Smooth muscle cell (in vitro differentiated cells): Measurements from ENCODE around the gene CHKA. TPM values are rescaled to one million over a fixed set of nuclear protein-coding genes. Genes with fewer than 3 reads are reported as not detected.

Experiments used
- DNase-seq: peaks from one replicate; lab custom pipeline; 2025; ENCODE audit not compliant: unreplicated experiment; lab: John Stamatoyannopoulos, UW
- H2AFZ ChIP-seq: fragments of 200-600 bp; sonication (generic); 2 replicates; pipeline ENCODE4 v1.6.0; 2016; ENCODE audit warnings: antibody characterized with exemption, low read depth, mild to moderate bottlenecking
- H3F3A ChIP-seq: fragments of 200-600 bp; sonication (generic); 2 replicates; pipeline ENCODE4 v1.6.0; 2017; ENCODE audit warnings: antibody characterized with exemption, low read depth
- H3K27ac ChIP-seq: fragments of 200-600 bp; sonication (generic); 2 replicates; pipeline ENCODE4 v1.5.1; 2016; ENCODE audit warnings: low read depth, mild to moderate bottlenecking
- H3K27me3 ChIP-seq: fragments of 200-600 bp; sonication (generic); 2 replicates; pipeline ENCODE4 v1.6.1; 2016; ENCODE audit warnings: low read depth, mild to moderate bottlenecking
- H3K36me3 ChIP-seq: fragments of 200-600 bp; sonication (generic); 2 replicates; pipeline ENCODE4 v1.5.1; 2016; ENCODE audit warnings: low read depth
- H3K4me1 ChIP-seq: fragments of 200-600 bp; sonication (generic); 2 replicates; pipeline ENCODE4 v1.5.1; 2016; ENCODE audit warnings: low read depth
- H3K4me2 ChIP-seq: fragments of 200-600 bp; sonication (generic); 2 replicates; pipeline ENCODE4 v1.6.0; 2016; ENCODE audit warnings: mild to moderate bottlenecking
- H3K4me3 ChIP-seq: fragments of 200-600 bp; sonication (generic); 2 replicates; pipeline ENCODE4 v1.5.1; 2016; ENCODE audit warnings: mild to moderate bottlenecking
- H3K79me2 ChIP-seq: fragments of 200-600 bp; sonication (generic); 2 replicates; pipeline ENCODE4 v1.6.0; 2016; ENCODE audit warnings: low read depth, mild to moderate bottlenecking
- H3K9ac ChIP-seq: fragments of 200-600 bp; sonication (generic); 2 replicates; pipeline ENCODE4 v1.6.0; 2016; ENCODE audit warnings: low read depth
- H3K9me3 ChIP-seq: fragments of 200-600 bp; sonication (generic); replicated peaks from 2 replicates; pipeline ENCODE4 v1.5.1; 2016; ENCODE audit warnings: low read depth
- H4K20me1 ChIP-seq: fragments of 200-600 bp; sonication (generic); 2 replicates; pipeline ENCODE4 v1.6.0; 2016; ENCODE audit warnings: low read depth
- WGBS: methylation state at CpG from one replicate; pipeline ENCODE4 v1.1.7; 2016; ENCODE audit warnings: low lambda C conversion rate; 5-methylcytosine and 5-hydroxymethylcytosine counted together
- polyA plus RNA-seq: library from polyadenylated mRNA; unstranded; fragments of >200 nt; fragmentation: Nextera tagmentation; extraction: Ambion mirVana; gene quantifications from 2 replicates; pipeline ENCODE4 v1.2.1, GENCODE V29; 2016
- total RNA-seq: library from RNA; depleted of rRNA; stranded (reverse); fragments of >200 nt; gene quantifications from 2 replicates; pipeline ENCODE4 v1.2.3, GENCODE V29; 2014
- TF ChIP-seq, protein P1 (sequence below): fragments of 200-600 bp; sonication (generic); IDR thresholded peaks from 2 replicates; pipeline ENCODE4 v1.5.1; 2017; ENCODE audit warnings: borderline replicate concordance, mild to moderate bottlenecking, antibody characterized with exemption; ENCODE audit not compliant: insufficient read depth, poor library complexity, severe bottlenecking

Gene CHKA
- total and polyA plus RNA-seq, 2 experiments from 2014 or later, result 19.9 to 31.1 TPM

DNA sequence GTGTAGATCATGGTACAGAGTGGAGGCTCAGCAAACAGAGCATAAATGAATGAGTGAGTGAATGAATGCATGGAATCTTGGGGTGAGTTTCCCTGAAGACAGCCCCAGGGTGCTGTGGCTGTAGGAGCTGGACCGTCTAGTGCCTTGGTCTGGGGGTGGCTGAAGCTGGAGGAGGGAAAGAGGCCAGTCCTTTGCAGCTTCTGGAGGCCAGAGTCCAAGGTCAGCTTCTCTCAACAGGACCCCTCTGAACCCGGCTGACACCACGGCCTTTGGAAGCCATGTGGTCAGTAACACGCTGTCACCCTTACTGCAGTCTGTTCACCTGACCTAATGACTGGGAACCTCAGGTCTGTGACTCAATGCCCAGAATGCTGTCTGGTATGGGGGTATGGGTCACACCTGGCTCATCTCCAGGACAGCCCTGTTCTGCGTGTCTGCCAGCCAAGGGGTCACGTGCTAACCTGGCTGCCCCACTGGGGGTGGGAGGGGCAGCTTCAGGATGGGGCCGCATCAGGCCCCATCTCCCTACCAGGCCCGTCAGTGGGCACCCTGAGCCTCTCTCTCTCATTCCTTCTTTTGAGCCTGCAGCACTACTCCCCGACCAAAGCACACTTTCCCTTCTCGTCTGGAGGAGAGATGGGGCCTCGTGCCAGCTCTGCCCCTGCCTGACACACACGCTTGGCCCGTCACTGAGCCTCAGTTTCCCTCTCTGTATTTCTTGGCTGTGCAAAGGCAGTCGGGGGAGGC is 24.1 kb upstream of the CHKA start:
- Histone ChIP-seq H3F3A (no peaks in the 10 kb centered on the region), H3K9me3 (no peaks in the 10 kb centered on the region), H3K9ac (no peak overlapping the region), H3K79me2 (no peaks in the 10 kb centered on the region), H4K20me1 (no peaks in the 10 kb centered on the region), H3K4me1 (no peaks in the 10 kb centered on the region), H2AFZ (no peak overlapping the region), H3K27ac (no peak overlapping the region), H3K4me3 (no peak overlapping the region), H3K27me3 (no peaks in the 10 kb centered on the region), H3K36me3 (no peaks in the 10 kb centered on the region), H3K4me2 (no peak overlapping the region)
- WGBS, result 93% methylated on average over 13 of the region's 14 CpGs
- DNase-seq, result no peak
- TF ChIP-seq, protein P1, sequence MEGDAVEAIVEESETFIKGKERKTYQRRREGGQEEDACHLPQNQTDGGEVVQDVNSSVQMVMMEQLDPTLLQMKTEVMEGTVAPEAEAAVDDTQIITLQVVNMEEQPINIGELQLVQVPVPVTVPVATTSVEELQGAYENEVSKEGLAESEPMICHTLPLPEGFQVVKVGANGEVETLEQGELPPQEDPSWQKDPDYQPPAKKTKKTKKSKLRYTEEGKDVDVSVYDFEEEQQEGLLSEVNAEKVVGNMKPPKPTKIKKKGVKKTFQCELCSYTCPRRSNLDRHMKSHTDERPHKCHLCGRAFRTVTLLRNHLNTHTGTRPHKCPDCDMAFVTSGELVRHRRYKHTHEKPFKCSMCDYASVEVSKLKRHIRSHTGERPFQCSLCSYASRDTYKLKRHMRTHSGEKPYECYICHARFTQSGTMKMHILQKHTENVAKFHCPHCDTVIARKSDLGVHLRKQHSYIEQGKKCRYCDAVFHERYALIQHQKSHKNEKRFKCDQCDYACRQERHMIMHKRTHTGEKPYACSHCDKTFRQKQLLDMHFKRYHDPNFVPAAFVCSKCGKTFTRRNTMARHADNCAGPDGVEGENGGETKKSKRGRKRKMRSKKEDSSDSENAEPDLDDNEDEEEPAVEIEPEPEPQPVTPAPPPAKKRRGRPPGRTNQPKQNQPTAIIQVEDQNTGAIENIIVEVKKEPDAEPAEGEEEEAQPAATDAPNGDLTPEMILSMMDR, result no peak

DNA sequence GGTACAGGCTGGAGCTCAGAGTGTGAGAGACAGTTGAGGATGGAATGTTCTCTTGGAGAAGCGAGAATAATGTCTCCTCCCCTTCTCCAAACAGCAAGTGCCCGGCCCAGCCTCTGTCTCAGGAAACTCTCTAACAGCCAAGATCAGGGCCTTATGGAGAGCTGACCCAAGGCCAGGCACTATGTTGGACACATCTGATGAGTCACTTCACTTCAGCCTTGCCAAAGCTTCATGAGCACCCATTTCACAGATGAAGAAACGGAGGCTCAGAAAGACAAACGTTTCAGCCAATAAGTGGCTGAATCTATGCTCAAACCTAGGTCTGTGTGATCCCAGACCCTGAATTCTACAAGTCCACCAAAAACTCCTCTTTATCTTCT is 22.1 kb upstream of the CHKA start:
- no peaks in the 10 kb centered on the region for H3K27me3 ChIP-seq
- no peak overlapping the region for H3K4me3 ChIP-seq
- WGBS, result 91% methylated on average over 4 of the region's 4 CpGs
- no peaks in the 10 kb centered on the region for H3K36me3 ChIP-seq
- H3K79me2 ChIP-seq, result no peaks in the 10 kb centered on the region
- H3F3A ChIP-seq, result no peaks in the 10 kb centered on the region
- no peak for DNase-seq
- TF ChIP-seq, protein P1, result no peak
- no peak overlapping the region for H3K4me2 ChIP-seq
- H3K9me3 ChIP-seq, result no peaks in the 10 kb centered on the region
- no peaks in the 10 kb centered on the region for H3K4me1 ChIP-seq
- no peaks in the 10 kb centered on the region for H4K20me1 ChIP-seq
- no peak overlapping the region for H3K27ac ChIP-seq
- no peak overlapping the region for H3K9ac ChIP-seq
- H2AFZ ChIP-seq, result no peak overlapping the region

DNA sequence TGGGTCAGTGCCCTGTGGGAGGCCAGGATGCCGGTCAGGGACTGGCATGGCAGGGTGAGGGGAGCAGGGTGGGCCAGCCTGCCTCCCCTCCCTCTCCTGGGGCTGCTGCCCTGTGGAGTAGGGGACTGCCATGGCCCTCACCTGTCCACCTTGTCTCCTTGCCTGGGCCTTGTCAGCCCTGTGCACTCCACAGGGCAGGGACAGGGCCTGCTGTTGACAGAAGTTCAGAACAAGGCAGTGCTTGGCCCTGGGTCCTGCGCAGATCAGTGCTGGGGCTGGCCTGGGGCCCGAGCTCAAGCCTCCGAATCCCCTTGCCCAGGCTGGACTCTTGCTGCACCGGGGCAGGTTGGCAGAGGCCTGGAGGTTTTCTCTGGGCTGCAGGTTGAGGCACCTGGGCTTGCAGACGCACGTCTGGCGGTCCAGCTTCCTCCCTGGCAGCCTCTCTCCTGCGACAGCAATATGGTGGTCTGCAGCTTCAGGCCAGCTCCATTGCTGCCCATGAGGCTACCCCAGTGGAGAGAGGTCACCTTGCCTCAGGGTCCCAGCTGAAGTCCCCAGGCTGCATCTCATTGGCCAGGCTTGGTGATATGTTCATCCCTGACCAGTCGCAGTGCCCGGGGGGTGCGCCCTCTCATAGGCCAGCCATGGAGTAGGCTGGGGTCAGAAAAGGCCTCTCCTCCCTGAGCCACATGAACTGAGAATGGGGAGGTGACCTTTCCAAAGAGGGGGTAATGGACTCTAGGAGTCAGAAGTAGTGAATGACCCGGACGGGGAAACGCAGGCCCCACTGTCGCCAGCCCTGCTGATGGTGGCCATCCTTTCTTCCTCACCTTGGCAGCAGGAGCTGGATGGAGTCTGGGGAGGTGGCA is 21.5 kb upstream of the CHKA start:
- Histone ChIP-seq H3K79me2 (no peaks in the 10 kb centered on the region), H3K27ac (no peak overlapping the region), H3F3A (no peaks in the 10 kb centered on the region), H3K4me2 (no peak overlapping the region), H3K4me3 (no peak overlapping the region), H3K9ac (no peak overlapping the region), H4K20me1 (no peaks in the 10 kb centered on the region), H3K9me3 (no peaks in the 10 kb centered on the region), H3K4me1 (no peaks in the 10 kb centered on the region), H3K27me3 (no peaks in the 10 kb centered on the region), H3K36me3 (no peaks in the 10 kb centered on the region), H2AFZ (no peak overlapping the region)
- TF ChIP-seq, protein P1, result no peak
- no peak for DNase-seq
- WGBS, result 86% methylated on average over 16 of the region's 16 CpGs
